GM13976 (cell line): Measurements from ENCODE around the gene DENND2A.

Experiments used
- DNase-seq: peaks from one replicate; pipeline ENCODE4 v3.0.0; 2012; ENCODE audit warnings: low spot score
- in situ Hi-C: fragments of 300-500 bp; cut with MboI; formaldehyde crosslinking; loops from one replicate; pipeline ENCODE4 v1.12.0; 2022; ENCODE audit warnings: low sequenced_read_pairs, mixed read lengths, inconsistent platforms; ENCODE audit not compliant: unreplicated experiment
- TF ChIP-seq, protein P1 (sequence below): IDR thresholded peaks from 2 replicates; pipeline ENCODE4 v1.5.1; 2012; ENCODE audit warnings: borderline replicate concordance, mild to moderate bottlenecking; ENCODE audit not compliant: insufficient read depth; ENCODE audit errors: extremely low read depth, missing control alignments, control extremely low read depth

DENND2A gene, protein sequence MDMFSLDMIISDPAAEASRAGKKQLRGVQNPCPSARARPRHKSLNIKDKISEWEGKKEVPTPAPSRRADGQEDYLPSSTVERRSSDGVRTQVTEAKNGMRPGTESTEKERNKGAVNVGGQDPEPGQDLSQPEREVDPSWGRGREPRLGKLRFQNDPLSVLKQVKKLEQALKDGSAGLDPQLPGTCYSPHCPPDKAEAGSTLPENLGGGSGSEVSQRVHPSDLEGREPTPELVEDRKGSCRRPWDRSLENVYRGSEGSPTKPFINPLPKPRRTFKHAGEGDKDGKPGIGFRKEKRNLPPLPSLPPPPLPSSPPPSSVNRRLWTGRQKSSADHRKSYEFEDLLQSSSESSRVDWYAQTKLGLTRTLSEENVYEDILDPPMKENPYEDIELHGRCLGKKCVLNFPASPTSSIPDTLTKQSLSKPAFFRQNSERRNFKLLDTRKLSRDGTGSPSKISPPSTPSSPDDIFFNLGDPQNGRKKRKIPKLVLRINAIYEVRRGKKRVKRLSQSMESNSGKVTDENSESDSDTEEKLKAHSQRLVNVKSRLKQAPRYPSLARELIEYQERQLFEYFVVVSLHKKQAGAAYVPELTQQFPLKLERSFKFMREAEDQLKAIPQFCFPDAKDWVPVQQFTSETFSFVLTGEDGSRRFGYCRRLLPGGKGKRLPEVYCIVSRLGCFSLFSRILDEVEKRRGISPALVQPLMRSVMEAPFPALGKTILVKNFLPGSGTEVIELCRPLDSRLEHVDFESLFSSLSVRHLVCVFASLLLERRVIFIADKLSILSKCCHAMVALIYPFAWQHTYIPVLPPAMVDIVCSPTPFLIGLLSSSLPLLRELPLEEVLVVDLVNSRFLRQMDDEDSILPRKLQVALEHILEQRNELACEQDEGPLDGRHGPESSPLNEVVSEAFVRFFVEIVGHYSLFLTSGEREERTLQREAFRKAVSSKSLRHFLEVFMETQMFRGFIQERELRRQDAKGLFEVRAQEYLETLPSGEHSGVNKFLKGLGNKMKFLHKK

DNA sequence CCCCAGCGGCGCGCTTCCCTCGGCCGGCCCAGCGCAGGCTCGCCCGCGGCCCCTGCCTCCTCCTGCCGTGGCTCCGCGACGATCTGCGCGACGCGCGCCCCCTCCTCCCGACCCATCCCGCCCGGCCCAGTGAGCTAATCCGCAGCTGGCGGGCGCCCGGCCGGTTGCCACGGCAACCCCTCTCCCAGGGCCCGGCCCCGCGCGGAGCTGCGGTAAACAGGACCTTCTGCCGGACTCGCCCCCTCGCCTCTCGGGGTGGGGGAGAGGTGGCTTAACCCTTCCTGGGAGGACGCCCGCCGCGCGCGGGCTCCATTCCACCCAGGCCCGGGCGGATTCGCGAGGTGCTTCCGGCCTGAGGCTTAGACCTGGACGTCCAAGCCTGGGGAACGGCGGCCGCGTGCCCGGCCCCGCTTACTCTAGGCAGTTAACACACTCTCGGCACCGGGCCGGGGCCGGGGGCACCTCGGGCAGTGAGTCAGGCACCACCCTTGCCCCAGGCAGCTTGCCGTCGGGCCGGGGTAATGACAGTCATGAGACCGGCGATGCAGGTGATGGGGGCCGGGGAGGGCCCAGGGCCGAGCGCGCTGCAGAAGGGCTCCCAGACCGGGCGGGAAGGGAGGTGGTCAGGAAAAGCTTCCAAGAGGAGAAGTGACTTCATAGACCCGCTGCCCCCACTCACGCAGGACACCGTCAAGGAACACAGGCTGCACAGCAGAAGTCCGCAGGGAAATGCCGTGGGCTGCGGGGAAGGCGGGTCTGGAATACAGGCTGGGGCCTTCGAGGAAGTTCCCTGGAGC lies at the start of gene DENND2A:
Gene DENND2A, minus strand, starts transcription at position 87 of the 797 bp plus-strand sequence. CDS start 38,416 bp downstream, outside the sequence.
- TF ChIP-seq, protein P1, sequence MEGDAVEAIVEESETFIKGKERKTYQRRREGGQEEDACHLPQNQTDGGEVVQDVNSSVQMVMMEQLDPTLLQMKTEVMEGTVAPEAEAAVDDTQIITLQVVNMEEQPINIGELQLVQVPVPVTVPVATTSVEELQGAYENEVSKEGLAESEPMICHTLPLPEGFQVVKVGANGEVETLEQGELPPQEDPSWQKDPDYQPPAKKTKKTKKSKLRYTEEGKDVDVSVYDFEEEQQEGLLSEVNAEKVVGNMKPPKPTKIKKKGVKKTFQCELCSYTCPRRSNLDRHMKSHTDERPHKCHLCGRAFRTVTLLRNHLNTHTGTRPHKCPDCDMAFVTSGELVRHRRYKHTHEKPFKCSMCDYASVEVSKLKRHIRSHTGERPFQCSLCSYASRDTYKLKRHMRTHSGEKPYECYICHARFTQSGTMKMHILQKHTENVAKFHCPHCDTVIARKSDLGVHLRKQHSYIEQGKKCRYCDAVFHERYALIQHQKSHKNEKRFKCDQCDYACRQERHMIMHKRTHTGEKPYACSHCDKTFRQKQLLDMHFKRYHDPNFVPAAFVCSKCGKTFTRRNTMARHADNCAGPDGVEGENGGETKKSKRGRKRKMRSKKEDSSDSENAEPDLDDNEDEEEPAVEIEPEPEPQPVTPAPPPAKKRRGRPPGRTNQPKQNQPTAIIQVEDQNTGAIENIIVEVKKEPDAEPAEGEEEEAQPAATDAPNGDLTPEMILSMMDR = no peak
- in situ Hi-C loops = no loop called here
- DNase-seq = peak; percentile 55

DNA sequence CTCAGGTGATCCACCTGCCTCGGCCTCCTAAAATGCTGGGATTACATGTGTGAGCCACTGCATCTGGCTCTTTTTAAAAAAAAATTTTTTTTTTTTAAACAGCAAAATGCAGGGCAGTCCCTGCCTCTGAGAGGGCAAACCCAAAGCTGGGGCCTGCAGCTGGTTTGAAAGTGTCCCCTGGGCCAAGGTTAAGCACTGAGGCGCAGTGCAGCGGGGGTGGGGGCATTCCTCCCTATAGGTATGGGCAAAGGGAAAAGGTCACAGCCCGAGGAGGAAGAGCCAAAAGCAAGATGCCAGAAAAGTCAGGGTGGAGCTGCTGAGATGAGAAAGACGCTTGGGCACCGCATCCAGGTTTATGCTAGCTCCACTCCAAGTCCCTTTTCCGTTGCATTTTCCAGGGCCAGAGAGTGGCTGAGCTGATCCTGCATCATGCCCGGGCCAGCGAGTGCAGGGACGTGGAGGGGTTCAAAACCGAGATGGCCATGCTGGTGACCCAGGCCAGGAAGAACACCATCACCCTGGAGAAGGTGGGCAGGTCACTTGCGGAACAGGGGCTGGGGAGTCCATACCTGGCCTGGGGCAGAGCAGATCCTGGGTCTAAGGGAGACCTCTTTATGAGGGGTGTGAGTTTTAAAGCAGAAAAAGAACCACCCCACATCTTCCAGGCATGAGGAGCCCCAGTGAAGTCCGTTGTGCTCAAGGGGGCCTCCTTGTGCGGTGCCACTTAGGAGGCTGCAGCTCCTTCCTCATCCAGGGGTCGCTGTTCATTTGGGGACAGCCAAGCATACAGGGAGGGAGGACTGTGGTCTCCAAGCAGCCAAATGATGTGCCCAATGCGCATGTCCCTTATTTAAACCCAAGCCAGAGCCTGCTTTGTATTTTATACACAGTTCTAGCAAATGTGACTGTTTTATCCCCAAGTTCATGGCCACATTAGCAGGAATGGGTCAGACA lies 48.9 kb upstream of the DENND2A start:
- TF ChIP-seq, protein P1 = no peak
- DNase-seq = peak; percentile 12

DNA sequence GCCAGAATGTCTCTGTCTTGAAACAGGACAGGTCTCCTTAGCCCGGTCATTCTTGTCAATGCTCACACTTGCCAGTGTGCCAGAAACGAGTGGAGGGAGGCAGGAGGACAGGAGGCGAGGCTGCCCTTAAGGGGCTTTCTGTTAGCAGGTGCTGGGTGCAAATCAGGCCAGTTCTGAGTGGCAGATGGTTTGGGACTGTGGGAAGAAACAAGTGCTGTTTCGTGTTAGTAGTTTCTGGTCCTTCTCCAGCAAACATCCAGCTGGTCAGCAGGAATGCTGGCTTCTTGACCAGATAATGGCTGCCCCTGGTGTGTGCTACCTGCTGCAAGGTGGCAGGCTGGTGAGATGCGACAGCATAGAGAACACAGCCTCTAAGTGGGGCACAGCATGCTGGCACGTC lies 47.7 kb upstream of the DENND2A start:
- TF ChIP-seq, protein P1 = no peak
- in situ Hi-C loops = no loop called here
- no peak for DNase-seq

More for the DNA sequence above, 48.9 kb upstream of the DENND2A start:
- in situ Hi-C loops = no loop called here

DNA sequence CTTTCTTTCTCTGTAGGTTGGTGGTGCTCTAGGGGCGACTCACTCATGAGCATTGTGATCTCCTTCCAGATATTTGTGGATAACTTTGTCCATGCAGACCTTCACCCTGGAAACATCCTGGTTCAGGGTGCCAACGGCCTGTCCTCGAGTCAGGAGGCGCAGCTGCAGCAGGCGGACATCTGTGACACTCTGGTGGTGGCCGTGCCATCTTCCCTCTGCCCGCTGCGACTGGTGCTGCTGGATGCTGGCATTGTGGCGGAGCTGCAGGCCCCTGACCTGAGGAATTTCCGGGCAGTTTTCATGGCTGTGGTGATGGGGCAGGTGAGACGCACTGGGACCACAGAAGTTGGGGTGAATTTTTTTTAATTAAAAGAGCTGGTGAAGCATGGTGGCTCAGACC lies 46.3 kb upstream of the DENND2A start:
- TF ChIP-seq, protein P1 = no peak
- DNase-seq = no peak
- in situ Hi-C loops = no loop called here

DNA sequence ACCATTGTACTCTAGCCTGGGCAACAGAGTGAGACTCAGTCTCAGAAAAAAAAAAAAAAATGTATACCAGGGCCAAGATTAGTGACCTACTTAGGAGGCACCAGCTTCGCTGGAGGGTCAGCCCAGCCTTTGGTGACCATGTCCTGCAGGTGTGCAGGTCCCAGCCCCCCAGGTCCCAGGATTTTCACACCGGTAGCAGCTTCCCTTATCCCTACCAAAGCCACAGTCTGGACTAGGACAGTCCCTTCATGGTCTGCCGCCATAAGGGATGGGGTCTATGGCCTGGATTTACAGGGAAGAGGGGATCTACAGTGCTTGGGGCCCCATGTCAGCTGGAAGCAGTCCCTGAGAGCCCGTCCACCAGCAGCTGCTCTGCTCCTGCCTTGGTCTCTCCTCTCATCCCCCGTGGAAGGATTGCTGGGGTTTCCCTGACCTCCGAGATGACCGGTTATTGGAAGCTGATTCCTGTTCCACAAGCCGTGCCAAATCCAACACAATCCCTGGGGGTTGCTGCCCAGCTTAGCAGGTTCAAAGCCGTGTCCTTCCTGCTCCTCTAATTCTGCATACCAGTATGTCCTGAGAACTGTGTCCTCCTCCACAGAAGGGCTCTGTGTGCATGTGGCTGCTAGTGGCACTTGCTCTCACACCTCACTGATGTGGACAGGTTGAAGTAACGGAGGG lies 44.9 kb upstream of the DENND2A start:
- TF ChIP-seq, protein P1 = no peak
- DNase-seq = peak; percentile 9
- in situ Hi-C loops = no loop called here
